Measurements from ENCODE around the gene PIK3C2B. TPM values are rescaled to one million over a fixed set of nuclear protein-coding genes. Genes with fewer than 3 reads are reported as not detected.
A peak's percentile ranks its signal among the peaks of the same experiment; 100 is the strongest.

PIK3C2B gene
- total and polyA plus RNA-seq, 2 donors (not counting 1 experiment from before 2014, with no cell fraction given), result 90.3 to 142 TPM

DNA sequence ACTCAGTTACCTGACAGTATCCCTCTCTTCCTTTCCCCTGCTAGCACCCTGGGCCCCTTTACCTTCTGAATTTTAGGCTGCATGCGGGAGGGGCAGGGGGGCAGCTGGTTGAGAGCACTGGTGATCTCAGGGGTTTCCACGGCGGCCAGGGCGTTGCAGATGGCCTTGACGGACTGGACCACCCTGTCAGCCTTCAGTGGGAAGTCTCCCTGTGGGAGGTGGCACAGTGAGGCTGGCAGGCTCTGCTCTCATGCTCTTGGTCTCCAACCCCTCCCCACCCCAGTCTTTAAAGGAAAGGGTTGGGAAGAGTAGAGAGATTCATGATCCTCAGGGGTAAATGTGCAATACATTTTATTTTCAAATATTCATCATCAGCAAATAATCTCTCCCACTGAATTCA lies 36.9 kb downstream of the PIK3C2B start:
- H3K4me1 ChIP-seq (ENCODE audit: control insufficient read depth in 2 of 2, insufficient read depth in 2 of 2, low read length in 2 of 2), result peaks cover 81 to 89% of the 10 kb centered on the region in 2 donors
- H3K9me3 ChIP-seq (ENCODE audit: control extremely low read depth in 1 of 3, control insufficient read depth in 2 of 3, insufficient read depth in 1 of 3, low read length in 2 of 3), result no peaks in the 10 kb centered on the region
- H3K27ac ChIP-seq (ENCODE audit: low read length in 2 of 2), result peak overlapping the region in 1 of 2 donors; percentile 90
- ChIA-PET CTCF (interaction anchor here (2.6 to 43.9 kb wide), 3 partner anchors 10 to 43 kb away, joined by 15 to 1884 read pairs (median 67); partner anchors contain the start of gene PIK3C2B), POLR2A (interaction anchor here (0.9 to 3.4 kb wide), 2 partner anchors 23 to 37 kb away, joined by 3 to 14 read pairs; partner anchors contain the start of gene PIK3C2B)
- ATAC-seq (ENCODE audit: low read depth) (no peak), DNase-seq (no peak)
- Mint-ChIP-seq H3K4me1 (peaks cover 88% of the 10 kb centered on the region), H3K9me3 (ENCODE audit: insufficient read depth) (no peaks in the 10 kb centered on the region), H3K27me3 (no peaks in the 10 kb centered on the region), H3K4me3 (no peak overlapping the region), H3K27ac (peak overlapping the region; percentile 68)
- no peak for TF ChIP-seq EZH2 (IDR thresholded peaks at IDR 0.05; ENCODE audit: borderline replicate concordance, insufficient read depth, low read depth, low read length, poor library complexity, severe bottlenecking)
- TF ChIP-seq, protein P1, sequence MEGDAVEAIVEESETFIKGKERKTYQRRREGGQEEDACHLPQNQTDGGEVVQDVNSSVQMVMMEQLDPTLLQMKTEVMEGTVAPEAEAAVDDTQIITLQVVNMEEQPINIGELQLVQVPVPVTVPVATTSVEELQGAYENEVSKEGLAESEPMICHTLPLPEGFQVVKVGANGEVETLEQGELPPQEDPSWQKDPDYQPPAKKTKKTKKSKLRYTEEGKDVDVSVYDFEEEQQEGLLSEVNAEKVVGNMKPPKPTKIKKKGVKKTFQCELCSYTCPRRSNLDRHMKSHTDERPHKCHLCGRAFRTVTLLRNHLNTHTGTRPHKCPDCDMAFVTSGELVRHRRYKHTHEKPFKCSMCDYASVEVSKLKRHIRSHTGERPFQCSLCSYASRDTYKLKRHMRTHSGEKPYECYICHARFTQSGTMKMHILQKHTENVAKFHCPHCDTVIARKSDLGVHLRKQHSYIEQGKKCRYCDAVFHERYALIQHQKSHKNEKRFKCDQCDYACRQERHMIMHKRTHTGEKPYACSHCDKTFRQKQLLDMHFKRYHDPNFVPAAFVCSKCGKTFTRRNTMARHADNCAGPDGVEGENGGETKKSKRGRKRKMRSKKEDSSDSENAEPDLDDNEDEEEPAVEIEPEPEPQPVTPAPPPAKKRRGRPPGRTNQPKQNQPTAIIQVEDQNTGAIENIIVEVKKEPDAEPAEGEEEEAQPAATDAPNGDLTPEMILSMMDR (IDR thresholded peaks at IDR 0.05), result no peak
- no peak overlapping the region for H3K9ac ChIP-seq (ENCODE audit: low read length)
- 100% methylated on average over 3 of the region's 5 CpGs for WGBS (ENCODE audit: insufficient coverage)
- H3K79me2 ChIP-seq (ENCODE audit: control insufficient read depth, insufficient read depth, low read length), result peaks cover 35% of the 10 kb centered on the region
- H3K4me3 ChIP-seq (ENCODE audit: control extremely low read depth in 1 of 5, extremely low read depth in 1 of 5, insufficient read depth in 1 of 5, low read depth in 2 of 5, low read length in 4 of 5), result no peak overlapping the region
- no peak overlapping the region for H3K4me2 ChIP-seq (replicated peaks; ENCODE audit: low read depth, low read length, poor library complexity, severe bottlenecking)
- peaks cover 1 to 55% of the 10 kb centered on the region in 2 experiments for H3K36me3 ChIP-seq (replicated peaks in 1 of 2; ENCODE audit: control extremely low read depth in 1 of 2, control insufficient read depth in 1 of 2, extremely low read depth in 1 of 2, insufficient read depth in 2 of 2, low read length in 1 of 2)
- H2AFZ ChIP-seq (ENCODE audit: insufficient read depth, low read depth, low read length, poor library complexity, severe bottlenecking), result no peak overlapping the region
- H3K27me3 ChIP-seq (replicated peaks in 1 of 4; ENCODE audit: control extremely low read depth in 1 of 4, control insufficient read depth in 3 of 4, insufficient read depth in 4 of 4, low read length in 3 of 4), result no peaks in the 10 kb centered on the region
- intact Hi-C loops (cut with micrococcal nuclease), result no loop called here
- no peaks in the 10 kb centered on the region for H4K20me1 ChIP-seq (ENCODE audit: control insufficient read depth, insufficient read depth, low read length, poor library complexity, severe bottlenecking)

DNA sequence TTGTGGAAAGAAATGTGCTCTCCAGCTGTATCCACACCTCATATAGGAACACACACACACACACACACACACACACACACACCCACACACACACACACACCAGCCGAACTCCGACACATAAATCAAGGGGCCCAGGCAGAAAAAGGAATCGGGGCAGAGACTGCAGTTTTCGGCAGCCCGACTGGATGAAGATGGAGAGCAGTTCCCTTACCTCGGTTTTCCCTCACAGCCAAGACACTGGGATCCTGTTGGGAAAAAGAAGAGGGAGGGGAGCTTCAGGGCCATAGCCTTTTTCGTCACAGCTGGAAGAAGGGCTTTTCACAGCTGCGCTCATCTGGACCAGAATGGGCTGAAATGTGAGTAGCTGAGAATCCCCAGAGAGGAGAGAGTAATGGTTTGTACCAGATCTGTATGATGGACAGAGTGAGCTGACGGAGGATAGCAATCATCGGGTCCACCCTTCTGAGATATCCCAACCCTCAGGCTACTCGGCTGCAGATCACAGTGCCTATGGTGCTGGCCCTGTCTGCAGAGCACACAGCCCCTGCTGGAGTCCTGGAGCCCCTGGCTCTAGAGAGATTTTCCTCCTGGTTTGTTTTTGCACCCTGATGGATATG lies 37.7 kb downstream of the PIK3C2B start:
- ATAC-seq (ENCODE audit: low read depth), result no peak
- no peak overlapping the region for H3K9ac ChIP-seq (ENCODE audit: low read length)
- peaks cover 81 to 89% of the 10 kb centered on the region in 2 donors for H3K4me1 ChIP-seq (ENCODE audit: control insufficient read depth in 2 of 2, insufficient read depth in 2 of 2, low read length in 2 of 2)
- peak overlapping the region in 1 of 2 donors; percentile 90 for H3K27ac ChIP-seq (ENCODE audit: low read length in 2 of 2)
- ChIA-PET CTCF (interaction anchor here (1.2 to 43.9 kb wide), 4 partner anchors 10 to 44 kb away, joined by 4 to 1884 read pairs (median 41); partner anchors contain the start of gene PIK3C2B), POLR2A (interaction anchor here (0.8 to 3.4 kb wide), 2 partner anchors 37 to 976 kb away, joined by 4 to 14 read pairs; partner anchors contain the start of gene PIK3C2B)
- Mint-ChIP-seq H3K4me1 (peaks cover 88% of the 10 kb centered on the region), H3K9me3 (ENCODE audit: insufficient read depth) (no peaks in the 10 kb centered on the region), H3K27me3 (no peaks in the 10 kb centered on the region), H3K27ac (peak overlapping the region; percentile 68), H3K4me3 (no peak overlapping the region)
- intact Hi-C loops (cut with micrococcal nuclease), result no loop called here
- no peaks in the 10 kb centered on the region for H3K27me3 ChIP-seq (replicated peaks in 1 of 4; ENCODE audit: control extremely low read depth in 1 of 4, control insufficient read depth in 3 of 4, insufficient read depth in 4 of 4, low read length in 3 of 4)
- no peak overlapping the region for H2AFZ ChIP-seq (ENCODE audit: insufficient read depth, low read depth, low read length, poor library complexity, severe bottlenecking)
- H4K20me1 ChIP-seq (ENCODE audit: control insufficient read depth, insufficient read depth, low read length, poor library complexity, severe bottlenecking), result no peaks in the 10 kb centered on the region
- H3K4me2 ChIP-seq (replicated peaks; ENCODE audit: low read depth, low read length, poor library complexity, severe bottlenecking), result no peak overlapping the region
- peaks cover 41% of the 10 kb centered on the region for H3K79me2 ChIP-seq (ENCODE audit: control insufficient read depth, insufficient read depth, low read length)
- no peaks in the 10 kb centered on the region for H3K9me3 ChIP-seq (ENCODE audit: control extremely low read depth in 1 of 3, control insufficient read depth in 2 of 3, insufficient read depth in 1 of 3, low read length in 2 of 3)
- 92% methylated on average over 5 of the region's 11 CpGs for WGBS (ENCODE audit: insufficient coverage)
- H3K4me3 ChIP-seq (ENCODE audit: control extremely low read depth in 1 of 5, extremely low read depth in 1 of 5, insufficient read depth in 1 of 5, low read depth in 2 of 5, low read length in 4 of 5), result no peak overlapping the region
- TF ChIP-seq EZH2 (IDR thresholded peaks at IDR 0.05; ENCODE audit: borderline replicate concordance, insufficient read depth, low read depth, low read length, poor library complexity, severe bottlenecking), result no peak
- no peak for DNase-seq
- H3K36me3 ChIP-seq (replicated peaks in 1 of 2; ENCODE audit: control extremely low read depth in 1 of 2, control insufficient read depth in 1 of 2, extremely low read depth in 1 of 2, insufficient read depth in 2 of 2, low read length in 1 of 2), result peaks cover 1 to 60% of the 10 kb centered on the region in 2 experiments
